Measurements from ENCODE around the gene WWOX.

WWOX gene

GRCh38 chr16:78235168-78235800 lies 135.8 kb downstream of the WWOX start:
- DNase-seq, result peak; percentile 77

- DNase-seq, result no peak
These were observed 136.4 kb downstream of the WWOX start for GRCh38 chr16:78235876-78236275.

- no peak for DNase-seq
These were observed 138.4 kb downstream of the WWOX start for GRCh38 chr16:78237841-78238240.

GRCh38 chr16:78240459-78241222 lies 141.2 kb downstream of the WWOX start:
- no peak for DNase-seq

- no peak for DNase-seq
These were observed 142.8 kb downstream of the WWOX start for GRCh38 chr16:78242239-78242630.

GRCh38 chr16:78244131-78244895 lies 144.9 kb downstream of the WWOX start:
- DNase-seq, result no peak

GRCh38 chr16:78246559-78246958 lies 147.1 kb downstream of the WWOX start:
- DNase-seq, result no peak

GRCh38 chr16:78249056-78249455 lies 149.6 kb downstream of the WWOX start:
- DNase-seq, result no peak

GRCh38 chr16:78249832-78250231 lies 150.4 kb downstream of the WWOX start:
- DNase-seq, result no peak

- DNase-seq, result no peak
These were observed 151.7 kb downstream of the WWOX start for GRCh38 chr16:78251115-78251514.

- no peak for DNase-seq
These were observed 153.3 kb downstream of the WWOX start for GRCh38 chr16:78252757-78253156.

- DNase-seq, result no peak
These were observed 155.4 kb downstream of the WWOX start for GRCh38 chr16:78254841-78255240.

- DNase-seq, result no peak
These were observed 157.4 kb downstream of the WWOX start for GRCh38 chr16:78256686-78257375.

GRCh38 chr16:78257376-78257728 lies 157.9 kb downstream of the WWOX start:
- no peak for DNase-seq

GRCh38 chr16:78258375-78259065 lies 159.1 kb downstream of the WWOX start:
- DNase-seq, result no peak

GRCh38 chr16:78259873-78260272 lies 160.4 kb downstream of the WWOX start:
- no peak for DNase-seq

GRCh38 chr16:78264642-78265041 lies 165.2 kb downstream of the WWOX start:
- DNase-seq, result no peak

GRCh38 chr16:78269256-78269655 lies 169.8 kb downstream of the WWOX start:
- no peak for DNase-seq

- no peak for DNase-seq
These were observed 172.5 kb downstream of the WWOX start for GRCh38 chr16:78271981-78272380.

- DNase-seq, result no peak
These were observed 175.3 kb downstream of the WWOX start for GRCh38 chr16:78274771-78275170.

GRCh38 chr16:78275420-78275819 lies 176.0 kb downstream of the WWOX start:
- DNase-seq, result no peak

GRCh38 chr16:78277321-78278055 lies 178.0 kb downstream of the WWOX start:
- no peak for DNase-seq

Measured in activated CD4-positive, alpha-beta T cell treated with anti-CD3 and anti-CD28 coated beads, Interleukin-10, Interleukin-2, amounts not matched to agents 100 ng/mL and 50 ng/mL, durations not matched to agents 16 hours and 8 hours (primary cell).